ENCODE results near the gene TMEFF2.

DNA sequence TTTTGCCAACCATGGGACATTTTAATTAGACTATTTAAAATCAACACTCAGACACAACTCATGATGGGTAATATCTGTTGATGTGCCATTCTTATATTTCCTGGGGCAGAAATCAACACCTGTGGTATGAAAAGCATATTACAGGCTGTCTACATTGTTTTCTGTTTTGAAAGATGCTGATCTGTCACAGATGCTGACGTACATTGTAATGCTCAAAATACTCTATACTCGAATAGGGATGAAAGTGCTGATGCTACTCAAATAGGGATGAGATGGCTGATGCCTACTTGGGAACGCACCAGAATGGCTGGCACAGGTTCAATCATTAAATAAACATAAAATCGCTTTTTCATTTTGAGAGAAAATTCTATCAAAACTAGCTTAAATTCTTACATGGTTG, 41.2 kb downstream of the TMEFF2 start:
- TF ChIP-seq, protein P1, sequence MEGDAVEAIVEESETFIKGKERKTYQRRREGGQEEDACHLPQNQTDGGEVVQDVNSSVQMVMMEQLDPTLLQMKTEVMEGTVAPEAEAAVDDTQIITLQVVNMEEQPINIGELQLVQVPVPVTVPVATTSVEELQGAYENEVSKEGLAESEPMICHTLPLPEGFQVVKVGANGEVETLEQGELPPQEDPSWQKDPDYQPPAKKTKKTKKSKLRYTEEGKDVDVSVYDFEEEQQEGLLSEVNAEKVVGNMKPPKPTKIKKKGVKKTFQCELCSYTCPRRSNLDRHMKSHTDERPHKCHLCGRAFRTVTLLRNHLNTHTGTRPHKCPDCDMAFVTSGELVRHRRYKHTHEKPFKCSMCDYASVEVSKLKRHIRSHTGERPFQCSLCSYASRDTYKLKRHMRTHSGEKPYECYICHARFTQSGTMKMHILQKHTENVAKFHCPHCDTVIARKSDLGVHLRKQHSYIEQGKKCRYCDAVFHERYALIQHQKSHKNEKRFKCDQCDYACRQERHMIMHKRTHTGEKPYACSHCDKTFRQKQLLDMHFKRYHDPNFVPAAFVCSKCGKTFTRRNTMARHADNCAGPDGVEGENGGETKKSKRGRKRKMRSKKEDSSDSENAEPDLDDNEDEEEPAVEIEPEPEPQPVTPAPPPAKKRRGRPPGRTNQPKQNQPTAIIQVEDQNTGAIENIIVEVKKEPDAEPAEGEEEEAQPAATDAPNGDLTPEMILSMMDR (IDR thresholded peaks at IDR 0.05): no peak
- no peak for TF ChIP-seq POLR2A (IDR thresholded peaks at IDR 0.05)
- TF ChIP-seq POLR2AphosphoS5 (IDR thresholded peaks at IDR 0.05; ENCODE audit: insufficient read depth in 1 of 2, low read depth in 1 of 2): no peak
